Liver (tissue), 9 donors: ENCODE results near the gene PRICKLE3. TPM values are rescaled to one million over a fixed set of nuclear protein-coding genes. Genes with fewer than 3 reads are reported as not detected.

ENCODE experiments used
- DNase-seq: peaks from one replicate; pipeline ENCODE4 v3.0.0-alpha.2; 2017; ENCODE audit warnings: low spot score
- H3K27ac ChIP-seq, 2 donors: one replicate each; pipeline ENCODE4 v1.7.0; 2013; ENCODE audit warnings: inconsistent platforms in 2 of 2, low read length in 2 of 2, control low read depth in 1 of 2, low read depth in 1 of 2, mild to moderate bottlenecking in 1 of 2
- H3K27me3 ChIP-seq, 4 donors: one replicate each; pipeline versions ENCODE4 v1.6.1 to v1.7.0; 2013; ENCODE audit warnings: low read length in 3 of 4, inconsistent platforms in 1 of 4, mild to moderate bottlenecking in 1 of 4, moderate library complexity in 1 of 4; ENCODE audit not compliant: control insufficient read depth in 4 of 4, insufficient read depth in 4 of 4
- H3K36me3 ChIP-seq, 4 donors: one replicate each; pipeline versions ENCODE4 v1.6.1 to v1.7.0; 2013; ENCODE audit warnings: low read length in 3 of 4, mild to moderate bottlenecking in 3 of 4, low read depth in 1 of 4, moderate library complexity in 1 of 4; ENCODE audit not compliant: control insufficient read depth in 4 of 4, insufficient read depth in 3 of 4
- H3K4me1 ChIP-seq, 4 donors: one replicate each; pipeline versions ENCODE4 v1.6.1 to v1.7.0; 2013; ENCODE audit warnings: low read length in 3 of 4, mild to moderate bottlenecking in 3 of 4, moderate library complexity in 1 of 4; ENCODE audit not compliant: control insufficient read depth in 4 of 4, insufficient read depth in 4 of 4
- H3K4me3 ChIP-seq, 3 donors: one replicate each; pipeline versions ENCODE4 v1.6.1 to v1.7.0; 2013; ENCODE audit warnings: low read length in 3 of 3, control low read depth in 1 of 3, low read depth in 1 of 3, mild to moderate bottlenecking in 1 of 3
- H3K9ac ChIP-seq, 2 donors: one replicate each; pipeline ENCODE4 v1.7.0; 2013; ENCODE audit warnings: low read length in 2 of 2, mild to moderate bottlenecking in 2 of 2, moderate library complexity in 2 of 2, control low read depth in 1 of 2, low read depth in 1 of 2
- H3K9me3 ChIP-seq, 4 donors: one replicate each; pipeline versions ENCODE4 v1.6.1 to v1.7.0; 2013; ENCODE audit warnings: low read length in 3 of 4; ENCODE audit not compliant: control insufficient read depth in 4 of 4
- FOXA2 ChIP-seq: IDR thresholded peaks from 2 replicates; pipeline ENCODE4 v1.6.1; 2016; ENCODE audit warnings: antibody characterized with exemption
- GABPA ChIP-seq, 2 donors: IDR thresholded peaks in 1 of 2; conservative IDR thresholded peaks in 1 of 2; 2 replicates each; pipeline ENCODE4 v1.6.1; 2016; ENCODE audit warnings: antibody characterized with exemption in 2 of 2, mild to moderate bottlenecking in 1 of 2, moderate library complexity in 1 of 2
- HNF4A ChIP-seq, 2 donors: conservative IDR thresholded peaks; 2 replicates each; pipeline ENCODE4 v1.6.1; 2016; ENCODE audit warnings: antibody characterized with exemption in 2 of 2, mild to moderate bottlenecking in 2 of 2
- JUND ChIP-seq, 2 donors: IDR thresholded peaks; 2 replicates each; pipeline ENCODE4 v1.6.1; 2016; ENCODE audit warnings: antibody characterized with exemption in 2 of 2
- NR2F2 ChIP-seq: IDR thresholded peaks from 2 replicates; pipeline ENCODE4 v1.6.1; 2016; ENCODE audit warnings: antibody characterized with exemption
- RAD21 ChIP-seq, 2 donors: IDR thresholded peaks; 2 replicates each; pipeline ENCODE4 v1.6.1; 2016; ENCODE audit warnings: antibody characterized with exemption in 2 of 2, mild to moderate bottlenecking in 2 of 2
- RXRA ChIP-seq, 2 donors: IDR thresholded peaks; 2 replicates each; pipeline ENCODE4 v1.6.1; 2017 to 2018; ENCODE audit warnings: antibody characterized with exemption in 2 of 2, mild to moderate bottlenecking in 1 of 2
- WGBS: extraction: QIAGEN DNeasy Blood & Tissue Kit; methylation state at CpG from one replicate; pipeline ENCODE4 v1.1.7; 2013; 5-methylcytosine and 5-hydroxymethylcytosine counted together
- polyA plus RNA-seq, 2 donors: library from polyadenylated mRNA; stranded (reverse) in 1 of 2; unstranded in 1 of 2; fragments of 200-250 nt in 1 of 2; fragments of >200 nt in 1 of 2; fragmentation: Nextera tagmentation in 1 of 2; extraction: Ambion mirVana in 1 of 2; gene quantifications; one replicate each; pipeline versions ENCODE4 v1.2.1 to v1.2.3, GENCODE V29; 2013 to 2015
- total RNA-seq, 2 donors: library from RNA; depleted of rRNA; stranded (reverse); fragments of >200 nt; gene quantifications; one replicate each; pipeline ENCODE4 v1.2.3, GENCODE V29; 2014
- TF ChIP-seq, protein P1 (sequence below): IDR thresholded peaks from 2 replicates; pipeline ENCODE4 v1.6.1; 2016; ENCODE audit warnings: antibody characterized with exemption
- TF ChIP-seq, protein P2 (sequence below): IDR thresholded peaks from 2 replicates; pipeline ENCODE4 v1.6.1; 2016; ENCODE audit warnings: antibody characterized with exemption
- TF ChIP-seq, protein P3 (sequence below): IDR thresholded peaks from 2 replicates; pipeline ENCODE4 v1.6.1; 2016; ENCODE audit warnings: antibody characterized with exemption
- TF ChIP-seq, protein P4 (sequence below): IDR thresholded peaks from 2 replicates; pipeline ENCODE4 v1.6.1; 2016; ENCODE audit warnings: antibody characterized with exemption, mild to moderate bottlenecking
- donor health status: healthy.
- donor health status: healthy.
- donor health status: healthy.
- donor health status: healthy.
- donor health status: healthy.

Gene PRICKLE3
- total and polyA plus RNA-seq, 4 donors, result 2.1 to 6.5 (median 2.9) TPM

DNA sequence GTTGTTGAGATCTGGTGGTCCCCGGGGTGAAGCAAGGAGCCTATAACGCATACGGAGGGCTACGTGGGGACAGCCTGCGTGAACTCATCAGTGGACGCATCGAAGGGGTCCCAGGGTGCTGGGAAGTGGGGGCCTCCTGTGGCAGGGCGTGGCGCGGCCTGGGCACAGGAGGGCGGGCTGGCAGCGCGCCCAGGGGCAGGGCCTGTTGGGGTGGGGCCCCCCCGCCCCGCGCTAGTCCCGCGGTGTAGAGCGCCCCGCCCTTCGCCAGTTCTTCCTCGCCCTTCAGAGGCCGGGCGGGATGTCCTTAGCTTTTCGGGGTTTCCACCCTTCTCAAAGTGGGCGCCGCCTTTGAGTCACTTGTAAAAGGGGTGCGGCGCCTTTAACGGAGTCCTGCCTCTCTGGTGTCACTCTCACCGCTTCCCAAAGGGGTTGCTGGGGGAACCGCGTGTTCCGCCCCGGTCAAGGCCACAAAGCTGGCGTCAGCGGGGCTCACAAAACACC lies 13.8 kb downstream of the PRICKLE3 start:
- Histone ChIP-seq H3K36me3 (no peaks in the 10 kb centered on the region), H3K9ac (no peak overlapping the region)
- DNase-seq, result peak; percentile 80

DNA sequence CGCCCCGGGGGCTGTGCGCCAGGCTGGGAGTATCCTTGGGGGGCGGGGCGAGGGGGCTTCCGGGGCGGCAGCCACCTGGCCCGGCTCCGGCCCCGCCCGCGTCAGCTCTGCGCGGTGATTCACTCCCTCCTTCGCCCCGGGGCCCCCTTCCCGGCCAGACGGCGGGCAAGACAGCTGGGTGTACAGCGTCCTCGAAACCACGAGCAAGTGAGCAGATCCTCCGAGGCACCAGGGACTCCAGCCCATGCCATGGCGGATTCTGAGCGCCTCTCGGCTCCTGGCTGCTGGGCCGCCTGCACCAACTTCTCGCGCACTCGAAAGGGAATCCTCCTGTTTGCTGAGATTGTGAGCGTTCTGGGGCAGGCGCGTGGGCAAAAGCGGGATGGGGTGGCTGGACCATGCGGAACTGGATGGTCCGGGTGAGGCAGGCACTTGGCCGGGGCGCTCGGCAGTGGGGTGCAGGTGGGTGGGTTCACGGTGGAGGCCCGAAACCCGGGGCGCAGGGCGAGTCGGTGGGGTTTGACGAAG lies 14.4 kb downstream of the PRICKLE3 start, which contains the start of gene PLP2:
Gene PLP2, plus strand, starts transcription at position 147 of the 528 bp plus-strand sequence. Its CDS starts 103 bp downstream, at position 250.
- peak within 1 kb of the TSS; percentile 39 to 71 (median 46) for H3K4me3 ChIP-seq
- peaks cover 0 to 12% (median 7%) of the 10 kb centered on the region in 4 donors for H3K4me1 ChIP-seq
- H3K9me3 ChIP-seq, result no peaks in the 10 kb centered on the region
- TF ChIP-seq GABPA (IDR thresholded peaks at IDR 0.05 in 1 of 2, conservative IDR thresholded peaks at IDR 0.05 in 1 of 2), result no peak
- no peak for TF ChIP-seq FOXA2
- TF ChIP-seq RXRA (IDR thresholded peaks at IDR 0.05), result no peak
- DNase-seq, result no peak
- WGBS, result under 1% methylated on average over 46 of the region's 46 CpGs
- no peaks in the 10 kb centered on the region for H3K27me3 ChIP-seq
- peak within 1 kb of the TSS; percentile 40 to 52 for H3K27ac ChIP-seq
- H3K9ac ChIP-seq, result no peak within 1 kb of the TSS
- H3K36me3 ChIP-seq, result no peaks in the 10 kb centered on the region

More for the DNA sequence above, 13.8 kb downstream of the PRICKLE3 start:
- 1% methylated on average over 37 of the region's 37 CpGs for WGBS
- TF ChIP-seq RXRA (IDR thresholded peaks at IDR 0.05) (peak in 1 of 2 donors; percentile 64), HNF4A (conservative IDR thresholded peaks at IDR 0.05) (peak; percentile 9 to 44), JUND (IDR thresholded peaks at IDR 0.05) (no peak)
- TF ChIP-seq, protein P1, sequence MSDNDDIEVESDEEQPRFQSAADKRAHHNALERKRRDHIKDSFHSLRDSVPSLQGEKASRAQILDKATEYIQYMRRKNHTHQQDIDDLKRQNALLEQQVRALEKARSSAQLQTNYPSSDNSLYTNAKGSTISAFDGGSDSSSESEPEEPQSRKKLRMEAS, result peak; percentile 73
- Histone ChIP-seq H3K9me3 (no peaks in the 10 kb centered on the region), H3K4me1 (peaks cover 0 to 12% (median 7%) of the 10 kb centered on the region in 4 donors), H3K27me3 (no peaks in the 10 kb centered on the region), H3K27ac (peak overlapping the region; percentile 40 to 52), H3K4me3 (peak overlapping the region; percentile 39 to 71 (median 46))

DNA sequence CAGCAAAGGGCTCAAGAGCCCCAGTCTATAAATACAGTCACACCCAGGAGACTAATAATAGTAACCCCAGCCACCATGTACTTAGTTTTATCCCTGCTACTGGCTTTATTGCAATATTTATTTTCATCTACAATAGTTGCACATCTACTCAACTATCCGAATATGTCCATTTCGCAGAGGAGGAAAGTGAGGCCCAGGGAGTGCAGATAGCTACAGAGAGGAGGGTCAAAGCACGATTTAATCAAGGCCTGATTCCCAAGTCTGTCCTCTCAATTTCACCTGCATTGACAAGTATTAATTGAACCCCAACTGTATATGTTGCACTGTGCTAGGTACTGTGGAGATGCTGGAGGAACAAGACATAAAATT lies 18.4 kb downstream of the PRICKLE3 start:
- H3K4me1 ChIP-seq, result peaks cover 0 to 13% (median 5%) of the 10 kb centered on the region in 4 donors
- H3K27me3 ChIP-seq, result no peaks in the 10 kb centered on the region
- 82% methylated on average over 3 of the region's 3 CpGs for WGBS
- peak overlapping the region; percentile 60 to 63 for H3K27ac ChIP-seq
- no peaks in the 10 kb centered on the region for H3K9me3 ChIP-seq
- DNase-seq, result no peak
- peak overlapping the region; percentile 3 to 27 for H3K9ac ChIP-seq
- TF ChIP-seq, protein P2, sequence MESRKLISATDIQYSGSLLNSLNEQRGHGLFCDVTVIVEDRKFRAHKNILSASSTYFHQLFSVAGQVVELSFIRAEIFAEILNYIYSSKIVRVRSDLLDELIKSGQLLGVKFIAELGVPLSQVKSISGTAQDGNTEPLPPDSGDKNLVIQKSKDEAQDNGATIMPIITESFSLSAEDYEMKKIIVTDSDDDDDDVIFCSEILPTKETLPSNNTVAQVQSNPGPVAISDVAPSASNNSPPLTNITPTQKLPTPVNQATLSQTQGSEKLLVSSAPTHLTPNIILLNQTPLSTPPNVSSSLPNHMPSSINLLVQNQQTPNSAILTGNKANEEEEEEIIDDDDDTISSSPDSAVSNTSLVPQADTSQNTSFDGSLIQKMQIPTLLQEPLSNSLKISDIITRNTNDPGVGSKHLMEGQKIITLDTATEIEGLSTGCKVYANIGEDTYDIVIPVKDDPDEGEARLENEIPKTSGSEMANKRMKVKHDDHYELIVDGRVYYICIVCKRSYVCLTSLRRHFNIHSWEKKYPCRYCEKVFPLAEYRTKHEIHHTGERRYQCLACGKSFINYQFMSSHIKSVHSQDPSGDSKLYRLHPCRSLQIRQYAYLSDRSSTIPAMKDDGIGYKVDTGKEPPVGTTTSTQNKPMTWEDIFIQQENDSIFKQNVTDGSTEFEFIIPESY, result no peak
- TF ChIP-seq, protein P1, result no peak
- TF ChIP-seq GABPA (IDR thresholded peaks at IDR 0.05 in 1 of 2, conservative IDR thresholded peaks at IDR 0.05 in 1 of 2) (no peak), FOXA2 (no peak), HNF4A (conservative IDR thresholded peaks at IDR 0.05) (no peak), NR2F2 (no peak), RAD21 (IDR thresholded peaks at IDR 0.05) (no peak)
- TF ChIP-seq, protein P3, sequence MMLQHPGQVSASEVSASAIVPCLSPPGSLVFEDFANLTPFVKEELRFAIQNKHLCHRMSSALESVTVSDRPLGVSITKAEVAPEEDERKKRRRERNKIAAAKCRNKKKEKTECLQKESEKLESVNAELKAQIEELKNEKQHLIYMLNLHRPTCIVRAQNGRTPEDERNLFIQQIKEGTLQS, result no peak
- TF ChIP-seq, protein P4, sequence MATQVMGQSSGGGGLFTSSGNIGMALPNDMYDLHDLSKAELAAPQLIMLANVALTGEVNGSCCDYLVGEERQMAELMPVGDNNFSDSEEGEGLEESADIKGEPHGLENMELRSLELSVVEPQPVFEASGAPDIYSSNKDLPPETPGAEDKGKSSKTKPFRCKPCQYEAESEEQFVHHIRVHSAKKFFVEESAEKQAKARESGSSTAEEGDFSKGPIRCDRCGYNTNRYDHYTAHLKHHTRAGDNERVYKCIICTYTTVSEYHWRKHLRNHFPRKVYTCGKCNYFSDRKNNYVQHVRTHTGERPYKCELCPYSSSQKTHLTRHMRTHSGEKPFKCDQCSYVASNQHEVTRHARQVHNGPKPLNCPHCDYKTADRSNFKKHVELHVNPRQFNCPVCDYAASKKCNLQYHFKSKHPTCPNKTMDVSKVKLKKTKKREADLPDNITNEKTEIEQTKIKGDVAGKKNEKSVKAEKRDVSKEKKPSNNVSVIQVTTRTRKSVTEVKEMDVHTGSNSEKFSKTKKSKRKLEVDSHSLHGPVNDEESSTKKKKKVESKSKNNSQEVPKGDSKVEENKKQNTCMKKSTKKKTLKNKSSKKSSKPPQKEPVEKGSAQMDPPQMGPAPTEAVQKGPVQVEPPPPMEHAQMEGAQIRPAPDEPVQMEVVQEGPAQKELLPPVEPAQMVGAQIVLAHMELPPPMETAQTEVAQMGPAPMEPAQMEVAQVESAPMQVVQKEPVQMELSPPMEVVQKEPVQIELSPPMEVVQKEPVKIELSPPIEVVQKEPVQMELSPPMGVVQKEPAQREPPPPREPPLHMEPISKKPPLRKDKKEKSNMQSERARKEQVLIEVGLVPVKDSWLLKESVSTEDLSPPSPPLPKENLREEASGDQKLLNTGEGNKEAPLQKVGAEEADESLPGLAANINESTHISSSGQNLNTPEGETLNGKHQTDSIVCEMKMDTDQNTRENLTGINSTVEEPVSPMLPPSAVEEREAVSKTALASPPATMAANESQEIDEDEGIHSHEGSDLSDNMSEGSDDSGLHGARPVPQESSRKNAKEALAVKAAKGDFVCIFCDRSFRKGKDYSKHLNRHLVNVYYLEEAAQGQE, result no peak
- H3K4me3 ChIP-seq, result no peak overlapping the region
- H3K36me3 ChIP-seq, result no peaks in the 10 kb centered on the region
